Mucosa of descending colon (tissue), 3 donors: ENCODE data around the gene GALNT9. TPM values are rescaled to one million over a fixed set of nuclear protein-coding genes. Genes with fewer than 3 reads are reported as not detected.

Experiments used
- ATAC-seq: fragments of 200-7000 bp; cut with Tn5 transposase; one replicate; pipeline ENCODE4 v1.9.1; 2020; ENCODE audit warnings: mild to moderate bottlenecking, moderate library complexity
- DNase-seq, 3 donors: peaks; one replicate each; pipeline ENCODE4 v3.0.0-alpha.2; 2020
- H3K36me3 ChIP-seq: fragments of 200-600 bp; one replicate; pipeline ENCODE4 v1.8.0; 2021; ENCODE audit warnings: low read depth, mild to moderate bottlenecking
- H3K4me1 ChIP-seq: fragments of 200-600 bp; one replicate; pipeline ENCODE4 v1.8.0; 2021; ENCODE audit warnings: low read depth, mild to moderate bottlenecking
- H3K4me3 ChIP-seq: fragments of 200-600 bp; one replicate; pipeline ENCODE4 v1.8.0; 2021; ENCODE audit warnings: mild to moderate bottlenecking
- H3K9me3 ChIP-seq: fragments of 200-600 bp; one replicate; pipeline ENCODE4 v1.8.0; 2021; ENCODE audit warnings: mild to moderate bottlenecking
- CTCF ChIP-seq: fragments of 200-600 bp; IDR thresholded peaks from one replicate; pipeline ENCODE4 v1.8.0; 2022; ENCODE audit warnings: antibody characterized with exemption, mild to moderate bottlenecking
- intact Hi-C, 2 donors: fragments of 100-400 bp; cut with DNase I in 1 of 2; cut with micrococcal nuclease in 1 of 2; formaldehyde crosslinking; loops; one replicate each; pipeline versions ENCODE4 v1.11.0 to v1.11.1; 2022; cut with DNase I, micrococcal nuclease
- total RNA-seq, 3 donors: library from RNA; stranded (reverse); fragmentation: NEBNext Ultra II Directional in 2 of 3; extraction: Animal tissue kit (Norgen Biotek cat#: 25700) in 2 of 3; gene quantifications; one replicate each; pipeline versions ENCODE4 v1.2.1 to v1.2.4, GENCODE V29; 2021 to 2023
- donor health status: DM: no; HTN: no; CAD: no; lungs with moderate emphysema.
- donor health status: DM: no; HTN: no; CAD: no.
- donor health status: DM: no; HTN: yes; CAD: no.

GALNT9 gene
- total RNA-seq, 3 donors from 2014 or later = 0.43 to 3.7 TPM; not detected in 1

GRCh38 chr12:132236930-132237771, 92.2 kb downstream of the GALNT9 start:
- ATAC-seq = no peak
- Histone ChIP-seq H3K9me3 (no peaks in the 10 kb centered on the region), H3K36me3 (no peaks in the 10 kb centered on the region), H3K4me1 (no peaks in the 10 kb centered on the region), H3K4me3 (no peak overlapping the region)
- intact Hi-C loops = no loop called here
- no peak for DNase-seq
- TF ChIP-seq CTCF = no peak

- no peak for DNase-seq
- no peak for ATAC-seq
- no peak for TF ChIP-seq CTCF
- no peaks in the 10 kb centered on the region for H3K36me3 ChIP-seq
- no peaks in the 10 kb centered on the region for H3K4me1 ChIP-seq
- no peaks in the 10 kb centered on the region for H3K9me3 ChIP-seq
- intact Hi-C loops = no loop called here
- no peak overlapping the region for H3K4me3 ChIP-seq
Measured at GRCh38 chr12:132236129-132236929, 93.1 kb downstream of the GALNT9 start.

GRCh38 chr12:132235116-132235820, 94.1 kb downstream of the GALNT9 start:
- Histone ChIP-seq H3K9me3 (no peaks in the 10 kb centered on the region), H3K4me3 (no peak overlapping the region), H3K4me1 (no peaks in the 10 kb centered on the region), H3K36me3 (no peaks in the 10 kb centered on the region)
- DNase-seq (no peak), ATAC-seq (no peak)
- TF ChIP-seq CTCF = no peak
- intact Hi-C loops = no loop called here

- ATAC-seq = no peak
- H3K36me3 ChIP-seq = no peaks in the 10 kb centered on the region
- H3K4me1 ChIP-seq = no peaks in the 10 kb centered on the region
- DNase-seq = peak in 1 of 3 donors; percentile 33
- intact Hi-C loops = no loop called here
- TF ChIP-seq CTCF = no peak
- H3K4me3 ChIP-seq = no peak overlapping the region
- H3K9me3 ChIP-seq = no peaks in the 10 kb centered on the region
Measured at GRCh38 chr12:132230381-132230780, 99.0 kb downstream of the GALNT9 start.

GRCh38 chr12:132229926-132230325, 99.5 kb downstream of the GALNT9 start:
- Histone ChIP-seq H3K9me3 (no peaks in the 10 kb centered on the region), H3K4me1 (no peaks in the 10 kb centered on the region), H3K36me3 (no peaks in the 10 kb centered on the region), H3K4me3 (no peak overlapping the region)
- ATAC-seq = no peak
- no peak for DNase-seq
- TF ChIP-seq CTCF = no peak
- intact Hi-C loops = no loop called here
